GM12878 (cell line): ENCODE data around the gene FXYD4.
"Not testable (repeated sequence)": the region's sequence is repeated elsewhere in the genome, so short reads cannot be mapped to it uniquely, and the experiment has no call there.

Experiments used
- CBX3 ChIP-seq: fragments of 200-600 bp; sonication (generic); IDR thresholded peaks from 2 replicates; pipeline ENCODE4 v1.6.1; 2016; ENCODE audit warnings: low read depth, borderline replicate concordance
- CTCF ChIP-seq, 3 experiments: IDR thresholded peaks in 2 of 3; conservative IDR thresholded peaks in 1 of 3; 2 replicates each; pipeline ENCODE4 v1.5.1; 2011; ENCODE audit warnings: low read depth in 3 of 3, low read length in 3 of 3, mild to moderate bottlenecking in 3 of 3, control low read depth in 2 of 3, moderate library complexity in 2 of 3, inconsistent platforms in 1 of 3, mixed read lengths in 1 of 3; ENCODE audit not compliant: control insufficient read depth in 2 of 3, insufficient read depth in 1 of 3; ENCODE audit errors: extremely low read depth in 1 of 3
- FOXM1 ChIP-seq: IDR thresholded peaks from 2 replicates; pipeline ENCODE4 v1.6.1; 2012; ENCODE audit warnings: low read depth, mild to moderate bottlenecking, inconsistent platforms, low read length, moderate library complexity
- GATAD2B ChIP-seq: fragments of 450-650 bp; conservative IDR thresholded peaks from 2 replicates; pipeline ENCODE4 v1.6.1; 2017; ENCODE audit warnings: low read depth, mild to moderate bottlenecking, moderate library complexity
- PBX3 ChIP-seq: IDR thresholded peaks from 2 replicates; pipeline ENCODE4 v1.6.1; 2011; ENCODE audit warnings: mild to moderate bottlenecking, low read depth, low read length, moderate library complexity; ENCODE audit not compliant: insufficient replicate concordance
- SIN3A ChIP-seq: IDR thresholded peaks from 2 replicates; pipeline ENCODE4 v1.6.1; 2012; ENCODE audit warnings: low read depth, low read length, improper control_type of control experiment
- ZBTB40 ChIP-seq: fragments of 450-650 bp; IDR thresholded peaks from 2 replicates; pipeline ENCODE4 v1.6.1; 2016; ENCODE audit warnings: mild to moderate bottlenecking, moderate library complexity, borderline replicate concordance

GRCh38 chr10:43329246-43329885 lies 42.1 kb upstream of the FXYD4 start:
- TF ChIP-seq CTCF (IDR thresholded peaks at IDR 0.05 in 2 of 3, conservative IDR thresholded peaks at IDR 0.05 in 1 of 3; ENCODE audit: control insufficient read depth in 2 of 3, extremely low read depth in 1 of 3, insufficient read depth in 1 of 3, low read depth in 3 of 3, low read length in 3 of 3); FOXM1; CBX3; PBX3; SIN3A; ZBTB40; GATAD2B: not testable (repeated sequence)
